H9 (cell line): Measurements from ENCODE around the gene RNF130. TPM values are rescaled to one million over a fixed set of nuclear protein-coding genes. Genes with fewer than 3 reads are reported as not detected.

Source experiments
- DNase-seq: peaks from one replicate; pipeline ENCODE4 v3.0.0-alpha.2; 2017
- H2AFZ ChIP-seq: one replicate; pipeline ENCODE4 v1.6.1; 2013; ENCODE audit warnings: mild to moderate bottlenecking, low read length, control low read depth, moderate library complexity
- H2AK5ac ChIP-seq: 2 replicates; pipeline ENCODE4 v1.6.1; 2013; ENCODE audit warnings: low read length, control low read depth, mixed read lengths; ENCODE audit not compliant: insufficient read length
- H2BK120ac ChIP-seq: one replicate; pipeline ENCODE4 v1.6.1; 2013; ENCODE audit warnings: low read depth, mild to moderate bottlenecking, low read length, control low read depth, inconsistent platforms; ENCODE audit not compliant: poor library complexity, severe bottlenecking
- H2BK12ac ChIP-seq: 2 replicates; pipeline ENCODE4 v1.6.1; 2013; ENCODE audit warnings: low read length, control low read depth, mixed read lengths, low read depth; ENCODE audit not compliant: insufficient read length
- H2BK15ac ChIP-seq: 2 replicates; pipeline ENCODE4 v1.6.1; 2013; ENCODE audit warnings: low read depth, low read length, control low read depth
- H2BK20ac ChIP-seq: one replicate; pipeline ENCODE4 v1.6.1; 2013; ENCODE audit warnings: low read depth, mild to moderate bottlenecking, low read length, control low read depth, inconsistent platforms; ENCODE audit not compliant: poor library complexity, severe bottlenecking
- H2BK5ac ChIP-seq: 2 replicates; pipeline ENCODE4 v1.6.1; 2013; ENCODE audit warnings: low read length, control low read depth, mixed read lengths; ENCODE audit not compliant: insufficient read length
- H3K14ac ChIP-seq: 2 replicates; pipeline ENCODE4 v1.6.1; 2013; ENCODE audit warnings: low read length, control low read depth; ENCODE audit not compliant: insufficient read depth
- H3K18ac ChIP-seq: 2 replicates; pipeline ENCODE4 v1.6.1; 2013; ENCODE audit warnings: low read depth, mild to moderate bottlenecking, mixed read lengths, low read length, control low read depth; ENCODE audit not compliant: insufficient read length
- H3K23ac ChIP-seq: 2 replicates; pipeline ENCODE4 v1.6.1; 2013; ENCODE audit warnings: low read length, control low read depth, mixed read lengths, low read depth; ENCODE audit not compliant: insufficient read length
- H3K23me2 ChIP-seq: 2 replicates; pipeline ENCODE4 v1.6.1; 2013; ENCODE audit warnings: low read depth, mild to moderate bottlenecking, mixed read lengths, low read length, control low read depth; ENCODE audit not compliant: insufficient read length, poor library complexity, severe bottlenecking
- H3K27ac ChIP-seq: 2 replicates; pipeline ENCODE4 v1.5.1; 2013; ENCODE audit warnings: low read length, control low read depth, mixed read lengths, low read depth; ENCODE audit not compliant: insufficient read length
- H3K27me3 ChIP-seq: 2 replicates; pipeline ENCODE4 v1.6.1; 2013; ENCODE audit warnings: low read length, control low read depth, inconsistent platforms; ENCODE audit not compliant: insufficient read depth
- H3K4ac ChIP-seq: 2 replicates; pipeline ENCODE4 v1.6.1; 2013; ENCODE audit warnings: low read depth, mild to moderate bottlenecking, control low read depth, inconsistent platforms, low read length, moderate library complexity
- H3K4me1 ChIP-seq: 2 replicates; pipeline ENCODE4 v1.6.1; 2013; ENCODE audit warnings: low read length, control low read depth, inconsistent platforms; ENCODE audit not compliant: insufficient read depth
- H3K4me2 ChIP-seq: 2 replicates; pipeline ENCODE4 v1.6.1; 2013; ENCODE audit warnings: low read length, control low read depth, mixed read lengths; ENCODE audit not compliant: insufficient read length, insufficient read depth
- H3K56ac ChIP-seq: 2 replicates; pipeline ENCODE4 v1.6.1; 2013; ENCODE audit warnings: low read depth, mild to moderate bottlenecking, mixed read lengths, low read length, control low read depth; ENCODE audit not compliant: insufficient read length
- H3K79me1 ChIP-seq: 2 replicates; pipeline ENCODE4 v1.6.1; 2013; ENCODE audit warnings: low read depth, mild to moderate bottlenecking, moderate library complexity, low read length, control low read depth, inconsistent platforms; ENCODE audit not compliant: insufficient read depth, poor library complexity, severe bottlenecking
- H3K79me2 ChIP-seq: 2 replicates; pipeline ENCODE4 v1.6.1; 2013; ENCODE audit warnings: low read length, control low read depth, inconsistent platforms; ENCODE audit not compliant: insufficient read depth
- H3K9ac ChIP-seq: 2 replicates; pipeline ENCODE4 v1.6.1; 2013; ENCODE audit warnings: low read length, control low read depth, mixed read lengths; ENCODE audit not compliant: insufficient read length; ENCODE audit errors: extremely low read depth
- H3K9me3 ChIP-seq: one replicate; pipeline ENCODE4 v1.6.1; 2013; ENCODE audit warnings: low read depth, low read length, inconsistent platforms; ENCODE audit not compliant: control insufficient read depth
- H3T11ph ChIP-seq: one replicate; pipeline ENCODE4 v1.6.1; 2013; ENCODE audit warnings: mild to moderate bottlenecking, low read length, control low read depth, inconsistent platforms
- H4K20me1 ChIP-seq: one replicate; pipeline ENCODE4 v1.6.1; 2013; ENCODE audit not compliant: control insufficient read depth, insufficient read length, insufficient read depth
- H4K5ac ChIP-seq: 2 replicates; pipeline ENCODE4 v1.6.1; 2013; ENCODE audit warnings: low read depth, mild to moderate bottlenecking, mixed read lengths, low read length, control low read depth; ENCODE audit not compliant: insufficient read length
- H4K8ac ChIP-seq: replicated peaks from 2 replicates; pipeline ENCODE4 v1.6.1; 2013; ENCODE audit warnings: low read length, control low read depth, mixed read lengths, low read depth; ENCODE audit not compliant: insufficient read length
- H4K91ac ChIP-seq: 2 replicates; pipeline ENCODE4 v1.6.1; 2013; ENCODE audit warnings: low read depth, mild to moderate bottlenecking, moderate library complexity, mixed read lengths, low read length, control low read depth; ENCODE audit not compliant: insufficient read length
- H3K27ac Mint-ChIP-seq, 3 experiments: 2 replicates in 2 of 3; 3 replicates in 1 of 3; pipeline ENCODE4 v1.8.0; 2020 to 2021; ENCODE audit warnings: mixed read lengths in 3 of 3, mild to moderate bottlenecking in 1 of 3, moderate library complexity in 1 of 3
- H3K27me3 Mint-ChIP-seq: 2 replicates; pipeline ENCODE4 v1.8.0; 2021; ENCODE audit warnings: low read depth, mild to moderate bottlenecking, moderate library complexity, mixed read lengths
- H3K36me3 Mint-ChIP-seq, 3 experiments: 2 replicates in 2 of 3; 3 replicates in 1 of 3; pipeline ENCODE4 v1.8.0; 2020 to 2021; ENCODE audit warnings: low read depth in 3 of 3, mixed read lengths in 3 of 3; ENCODE audit not compliant: insufficient read depth in 1 of 3
- H3K4me1 Mint-ChIP-seq, 2 experiments: 2 replicates each; pipeline ENCODE4 v1.8.0; 2020; ENCODE audit warnings: mixed read lengths in 2 of 2
- H3K4me3 Mint-ChIP-seq, 2 experiments: 2 replicates in 1 of 2; 3 replicates in 1 of 2; pipeline ENCODE4 v1.8.0; 2020 to 2021; ENCODE audit warnings: mild to moderate bottlenecking in 2 of 2, mixed read lengths in 2 of 2, moderate library complexity in 1 of 2
- H3K9me3 Mint-ChIP-seq, 2 experiments: 2 replicates in 1 of 2; 3 replicates in 1 of 2; pipeline ENCODE4 v1.8.0; 2020; ENCODE audit warnings: mild to moderate bottlenecking in 2 of 2, mixed read lengths in 2 of 2, moderate library complexity in 1 of 2
- CTCF ChIP-seq: fragments of 200-600 bp; sonication (generic); conservative IDR thresholded peaks from 3 replicates; pipeline ENCODE4 v1.8.0; 2021; ENCODE audit warnings: antibody characterized with exemption, mild to moderate bottlenecking
- WGBS: extraction: QIAGEN DNeasy Blood & Tissue Kit; methylation state at CpG from one replicate; pipeline ENCODE4 v1.1.7; 2013; ENCODE audit warnings: missing lambda C conversion rate, low lambda C conversion rate, mixed read lengths; ENCODE audit not compliant: insufficient read length; ENCODE audit errors: extremely low coverage; 5-methylcytosine and 5-hydroxymethylcytosine counted together
- total RNA-seq: library from RNA; stranded (reverse); gene quantifications from 2 replicates; pipeline ENCODE4 v1.2.1, GENCODE V29; 2021

RNF130 gene
- total RNA-seq, 1 experiment from 2014 or later: 80.0 TPM

GRCh38 chr5:180079702-180080466, 8.3 kb upstream of the RNF130 start:
- Histone ChIP-seq H2AFZ (no peak overlapping the region), H2BK5ac (no peak overlapping the region), H2BK20ac (no peak overlapping the region), H4K91ac (no peak overlapping the region), H2BK12ac (no peak overlapping the region), H3K27ac (no peak overlapping the region), H3K23ac (no peak overlapping the region), H3K27me3 (no peaks in the 10 kb centered on the region), H3K4ac (no peak overlapping the region), H3K9ac (no peak overlapping the region), H3K23me2 (no peaks in the 10 kb centered on the region), H3K79me2 (no peaks in the 10 kb centered on the region), H3K14ac (no peak overlapping the region), H2AK5ac (no peak overlapping the region), H2BK120ac (no peak overlapping the region), H4K20me1 (no peaks in the 10 kb centered on the region), H3T11ph (no peak overlapping the region), H3K79me1 (no peaks in the 10 kb centered on the region), H3K9me3 (no peaks in the 10 kb centered on the region), H3K56ac (no peak overlapping the region), H3K4me1 (peaks cover 14% of the 10 kb centered on the region; the same call in 1 of the 2 replicates), H3K4me2 (no peak overlapping the region), H4K5ac (no peak overlapping the region), H3K18ac (no peak overlapping the region), H2BK15ac (no peak overlapping the region), H4K8ac (no peak overlapping the region)
- DNase-seq: no peak
- Mint-ChIP-seq H3K9me3 (peaks cover 21% of the 10 kb centered on the region in 2 experiments), H3K4me3 (no peak overlapping the region), H3K4me1 (peaks cover 39 to 46% of the 10 kb centered on the region in 2 experiments), H3K27me3 (peaks cover 2% of the 10 kb centered on the region), H3K27ac (no peak overlapping the region), H3K36me3 (peaks cover 15 to 27% (median 18%) of the 10 kb centered on the region in 3 experiments)
- TF ChIP-seq CTCF: no peak
- no CpG with 5 or more reads among the region's 14 CpGs for WGBS
